GM12892 (cell line): Measurements from ENCODE around the gene MT4.

ENCODE experiments used
- DNase-seq: peaks from one replicate; pipeline ENCODE4 v3.0.0; 2011; ENCODE audit not compliant: insufficient read length
- FAIRE-seq: peaks from 2 replicates; lab custom pipeline; 2011; peaks lifted over from hg19 to GRCh38; lab: Jason Lieb, UNC
- POLR2A ChIP-seq: IDR thresholded peaks from 2 replicates; pipeline ENCODE4 v1.6.1; 2011; ENCODE audit warnings: low read depth, low read length, control low read depth
- POLR2AphosphoS5 ChIP-seq: IDR thresholded peaks from 2 replicates; pipeline ENCODE4 v1.6.1; 2011; ENCODE audit warnings: low read depth, low read length, control low read depth
- TAF1 ChIP-seq: IDR thresholded peaks from 2 replicates; pipeline ENCODE4 v1.6.1; 2011; ENCODE audit warnings: low read depth, mild to moderate bottlenecking, control low read depth, low read length, borderline replicate concordance

MT4 gene

DNA sequence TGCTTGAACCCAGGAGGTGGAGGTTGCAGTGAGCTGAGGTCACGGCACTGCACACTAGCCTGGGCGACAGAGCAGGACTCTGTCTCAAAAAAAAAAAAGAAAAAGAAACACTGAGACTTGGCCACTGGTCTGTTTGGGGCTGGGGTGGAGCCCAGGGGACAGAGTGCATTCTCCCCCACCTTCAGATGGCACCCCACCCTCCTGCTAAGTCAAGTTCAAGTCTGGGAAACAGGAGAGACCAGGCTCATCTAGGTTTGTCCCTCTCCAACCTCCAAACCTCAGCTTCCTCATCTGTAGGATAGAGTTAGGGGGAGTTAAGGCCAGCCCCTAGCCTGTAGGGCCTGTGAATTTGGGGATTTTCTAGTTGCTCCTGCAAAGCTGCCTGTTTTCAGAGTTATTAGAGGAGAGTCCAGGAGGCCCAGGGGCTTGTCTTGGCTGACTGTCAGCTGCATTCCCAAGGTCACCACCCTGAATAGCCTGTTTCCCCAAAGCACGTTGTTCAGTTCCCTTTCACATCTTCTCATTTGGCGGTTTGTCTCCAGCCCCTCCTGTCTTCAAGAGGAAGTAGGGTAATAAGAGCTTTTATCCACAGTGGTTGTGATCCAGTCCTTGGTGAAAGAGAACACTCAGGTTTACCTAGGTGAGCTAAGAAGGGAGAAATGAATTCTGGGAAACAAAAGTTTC is 26.6 kb downstream of the MT4 start:
- no peak for DNase-seq
- TF ChIP-seq POLR2AphosphoS5 (no peak), POLR2A (no peak), TAF1 (no peak)
- no peak for FAIRE-seq

DNA sequence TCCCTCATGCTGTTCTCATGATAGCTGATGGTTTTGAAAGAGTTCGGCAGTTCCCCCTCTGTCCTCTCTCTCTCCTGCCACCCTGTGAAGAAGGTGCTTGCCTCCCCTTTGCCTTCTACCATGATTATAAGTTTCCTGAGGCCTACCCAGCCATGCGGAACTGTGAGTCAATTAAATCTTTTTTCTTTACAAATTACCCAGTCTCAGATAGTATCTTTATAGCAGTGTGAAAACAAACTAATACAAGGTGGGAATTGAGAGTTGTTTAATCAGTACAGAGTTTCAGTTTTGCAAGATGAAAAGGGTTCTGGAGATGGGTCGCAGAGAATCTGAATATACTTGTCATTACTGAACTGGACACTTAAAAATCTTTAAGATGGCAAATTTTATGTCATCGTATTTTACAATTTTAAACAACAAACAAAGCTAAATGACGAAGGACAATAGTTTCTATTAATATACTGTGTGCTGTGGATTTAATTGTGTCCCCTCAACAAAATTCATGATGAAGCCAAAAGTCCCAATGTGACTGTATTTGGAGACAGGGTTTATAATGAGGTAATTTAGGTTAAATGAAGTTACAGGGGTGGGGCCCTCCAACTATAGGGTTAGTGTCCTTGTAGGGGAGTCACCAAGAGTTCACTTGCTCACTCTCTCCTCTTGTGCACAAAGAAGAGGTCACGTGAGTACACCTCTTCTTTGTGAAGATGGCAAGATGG is 28.9 kb downstream of the MT4 start:
- FAIRE-seq = peak; percentile 24
- no peak for DNase-seq
- no peak for TF ChIP-seq POLR2A
- TF ChIP-seq TAF1 = no peak
- TF ChIP-seq POLR2AphosphoS5 = no peak

DNA sequence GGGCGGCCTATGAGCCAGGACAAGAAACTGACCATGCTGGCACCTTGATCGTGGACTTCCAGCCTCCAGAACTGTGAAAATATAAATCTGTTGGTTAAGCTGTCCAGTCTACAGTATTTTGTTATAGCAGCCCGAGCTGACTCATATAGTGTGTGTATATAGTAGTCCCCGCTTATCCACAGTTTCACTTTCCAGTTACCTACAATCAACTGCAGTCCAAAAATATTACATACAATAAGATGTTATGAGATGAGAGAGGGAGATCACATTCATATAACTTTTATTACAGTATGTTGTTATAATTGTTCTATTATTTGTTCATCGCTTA is 29.4 kb downstream of the MT4 start:
- no peak for DNase-seq
- TF ChIP-seq POLR2AphosphoS5 = no peak
- TF ChIP-seq POLR2A = no peak
- TF ChIP-seq TAF1 = no peak
- FAIRE-seq = no peak

DNA sequence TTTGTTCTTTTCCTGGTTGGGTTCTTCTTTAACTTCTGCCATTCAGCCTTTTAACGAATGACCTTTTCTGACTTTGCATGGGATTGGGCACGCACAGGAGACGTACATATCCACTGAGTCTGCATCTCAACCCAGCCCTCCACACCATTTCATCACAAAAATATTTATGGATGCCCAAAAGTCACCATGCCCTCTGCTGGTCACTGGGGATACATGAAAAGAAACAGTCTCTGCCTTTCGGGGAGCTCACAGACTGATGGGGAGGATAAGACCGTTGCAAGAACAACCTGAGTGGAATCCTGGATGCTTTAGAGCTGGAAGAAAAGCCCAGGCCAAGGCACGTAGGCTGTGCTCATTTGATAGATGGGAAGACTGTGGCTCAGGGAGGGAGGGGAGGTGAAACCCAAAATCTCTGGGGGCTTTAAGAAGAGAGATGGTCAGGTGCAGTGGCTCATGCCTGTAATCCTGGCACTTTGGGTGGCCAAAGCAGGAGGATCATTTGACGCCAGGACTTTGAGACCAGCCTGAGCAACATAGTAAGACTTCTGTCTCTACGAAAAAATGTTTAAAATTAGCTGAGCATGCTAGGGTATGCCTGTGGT is 35.6 kb downstream of the MT4 start:
- DNase-seq = no peak
- TF ChIP-seq TAF1 (no peak), POLR2AphosphoS5 (no peak), POLR2A (no peak)
- FAIRE-seq = no peak

DNA sequence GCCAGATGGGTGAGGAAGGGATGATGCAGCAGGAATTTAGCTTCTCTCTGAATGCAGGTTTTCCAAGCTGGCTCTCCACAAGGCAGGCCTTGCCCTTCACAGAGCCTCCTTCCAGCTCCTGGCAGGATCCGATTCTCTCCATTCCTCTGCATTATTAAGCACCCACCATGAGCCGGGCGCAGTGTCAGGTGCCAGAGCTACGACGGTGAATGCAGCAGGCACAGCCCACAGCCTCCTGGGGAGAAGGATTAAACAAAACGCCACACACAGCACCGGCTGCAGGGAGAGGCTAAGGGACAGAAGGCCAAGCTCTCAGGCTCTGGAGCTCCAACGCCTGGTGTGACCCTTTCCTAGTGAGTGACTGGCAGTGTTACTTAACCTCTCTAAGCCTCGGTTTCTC is 36.5 kb downstream of the MT4 start:
- no peak for FAIRE-seq
- DNase-seq = no peak
- TF ChIP-seq POLR2AphosphoS5 = no peak
- no peak for TF ChIP-seq TAF1
- no peak for TF ChIP-seq POLR2A

DNA sequence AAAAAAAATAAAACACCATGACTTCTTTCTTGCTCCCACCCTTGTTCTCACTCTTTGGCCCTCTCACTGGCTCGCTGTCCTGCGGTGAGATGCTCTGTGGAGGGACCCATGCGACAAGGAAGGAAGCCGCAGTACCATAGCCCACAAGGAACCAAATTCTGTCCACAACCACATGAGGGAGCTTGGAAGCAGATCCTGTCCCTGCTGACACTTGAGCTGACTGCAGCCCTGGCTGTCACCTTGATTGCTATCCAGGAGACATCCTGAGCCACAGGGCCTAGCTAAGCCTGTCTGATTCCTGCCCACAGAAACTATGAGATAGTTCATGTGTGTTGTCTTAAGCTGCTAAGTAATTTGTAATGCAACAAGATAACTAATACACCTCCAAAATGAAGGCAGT is 38.7 kb downstream of the MT4 start:
- DNase-seq (no peak), FAIRE-seq (no peak)
- TF ChIP-seq TAF1 = no peak
- no peak for TF ChIP-seq POLR2AphosphoS5
- no peak for TF ChIP-seq POLR2A

DNA sequence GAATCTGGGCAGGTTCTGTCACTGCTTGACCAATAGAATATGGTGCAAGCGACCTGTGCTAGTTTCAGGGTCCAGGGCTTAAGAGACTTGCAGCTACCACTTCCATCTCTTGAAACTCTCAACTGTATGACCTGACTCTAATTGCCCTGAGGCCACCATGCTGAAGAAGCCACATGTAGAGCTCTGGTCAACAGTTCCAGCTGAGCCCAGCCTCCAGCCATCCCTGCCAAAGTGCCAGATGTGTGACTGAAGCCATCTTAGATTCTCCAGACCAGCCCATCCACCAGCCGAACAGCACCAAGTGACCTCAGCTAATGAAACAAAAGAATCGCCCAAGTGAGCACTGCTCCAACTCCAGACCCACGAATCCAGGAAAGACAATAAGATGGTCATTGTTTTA is 40.1 kb downstream of the MT4 start:
- no peak for TF ChIP-seq TAF1
- TF ChIP-seq POLR2A = no peak
- no peak for TF ChIP-seq POLR2AphosphoS5
- DNase-seq (no peak), FAIRE-seq (no peak)

DNA sequence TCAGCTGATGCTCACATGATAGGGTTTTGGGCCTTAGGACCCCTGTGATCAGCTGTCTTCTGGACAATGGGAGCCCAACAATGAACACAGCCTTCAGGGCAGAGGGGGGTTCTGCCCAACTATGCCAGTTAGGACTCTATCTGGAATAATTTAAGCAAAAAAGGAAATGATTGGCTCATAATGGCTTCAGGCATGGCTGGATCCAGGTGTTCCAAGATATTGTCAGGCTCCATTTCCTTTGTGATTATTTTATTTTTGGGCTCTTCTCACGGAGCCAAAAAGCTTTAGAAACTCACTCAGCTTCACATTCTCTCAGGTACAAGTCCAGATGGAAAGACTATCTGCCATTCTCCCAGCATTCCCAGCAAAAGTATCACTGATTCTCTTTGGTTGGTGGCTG is 40.6 kb downstream of the MT4 start:
- FAIRE-seq (no peak), DNase-seq (no peak)
- no peak for TF ChIP-seq POLR2AphosphoS5
- TF ChIP-seq POLR2A = no peak
- no peak for TF ChIP-seq TAF1

DNA sequence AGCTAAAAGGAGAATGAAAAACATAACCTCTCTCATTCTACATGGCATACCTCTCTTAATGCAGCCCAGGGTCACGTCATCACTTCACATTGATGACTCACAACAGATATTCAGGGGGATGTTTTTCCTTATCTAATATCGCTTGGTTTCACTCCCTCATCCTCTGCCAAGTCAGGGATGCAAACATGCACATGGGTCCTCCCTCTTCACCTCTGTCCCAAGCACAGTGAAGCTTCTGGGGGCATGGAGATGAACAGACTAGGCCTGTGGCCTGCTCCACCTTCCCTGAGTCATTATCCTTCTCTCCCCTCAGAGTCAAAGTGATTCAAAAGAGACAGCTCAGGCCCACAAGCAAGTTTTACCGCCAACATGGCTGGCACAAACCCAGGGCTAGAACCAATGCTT is 41.2 kb downstream of the MT4 start:
- DNase-seq (no peak), FAIRE-seq (no peak)
- TF ChIP-seq POLR2A (no peak), POLR2AphosphoS5 (no peak), TAF1 (no peak)

DNA sequence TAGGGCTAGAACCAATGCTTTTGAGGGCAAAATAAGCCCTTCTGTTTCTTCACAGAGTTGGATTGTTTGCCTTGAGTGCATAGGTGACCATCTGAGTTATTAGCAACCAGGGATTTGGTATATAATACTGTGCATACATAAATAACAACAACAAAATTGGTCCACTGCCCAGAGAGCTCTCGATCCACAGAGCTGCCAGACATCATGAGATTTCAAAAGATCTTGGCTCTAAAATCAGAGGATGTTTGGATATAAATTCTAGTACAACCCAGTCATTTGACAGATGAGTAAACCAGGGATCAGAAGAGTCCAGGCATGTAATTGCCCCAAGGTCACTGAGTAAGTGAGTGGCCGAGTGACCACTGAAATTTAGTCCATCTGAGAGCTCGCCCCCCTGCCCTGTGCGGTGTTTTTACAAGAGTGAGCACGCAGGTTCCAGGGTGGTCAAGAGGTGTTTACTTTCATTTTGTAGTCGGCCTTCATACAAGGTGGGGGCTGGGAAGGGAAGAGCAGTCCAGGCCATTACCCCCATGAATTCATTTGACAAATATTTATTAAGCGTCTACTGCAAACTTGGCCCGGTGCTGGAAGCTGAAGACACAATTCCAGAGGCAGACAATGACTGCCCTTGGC is 41.7 kb downstream of the MT4 start:
- DNase-seq (no peak), FAIRE-seq (no peak)
- no peak for TF ChIP-seq TAF1
- no peak for TF ChIP-seq POLR2AphosphoS5
- no peak for TF ChIP-seq POLR2A

DNA sequence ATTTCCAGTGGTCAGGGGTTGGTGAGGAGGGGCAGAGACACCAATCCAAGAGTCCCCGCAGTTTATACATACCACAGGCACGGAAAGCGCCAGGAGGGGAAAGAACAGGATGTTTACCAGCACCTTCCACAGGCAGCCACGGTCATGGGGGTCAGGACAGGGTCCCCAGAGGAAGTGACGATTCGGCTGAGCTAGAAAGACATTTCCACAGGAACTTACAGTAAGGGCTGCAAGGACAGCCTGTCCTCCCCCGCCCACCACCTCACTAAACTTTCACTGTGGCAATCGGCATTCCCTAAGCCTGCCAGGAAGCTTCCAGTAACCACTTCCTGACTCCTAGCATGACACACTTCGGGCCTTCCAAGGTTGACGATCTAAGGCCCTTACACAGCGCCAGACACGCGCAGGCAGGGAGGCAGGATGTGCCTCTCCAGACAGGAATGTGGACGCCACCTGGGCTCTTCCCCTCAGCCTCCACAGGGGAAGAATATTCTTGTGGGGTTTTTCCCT is 42.3 kb downstream of the MT4 start:
- DNase-seq (no peak), FAIRE-seq (no peak)
- no peak for TF ChIP-seq TAF1
- no peak for TF ChIP-seq POLR2AphosphoS5
- TF ChIP-seq POLR2A = no peak
